Panc1 (cell line): ENCODE data around the gene COL3A1. TPM values are rescaled to one million over a fixed set of nuclear protein-coding genes. Genes with fewer than 3 reads are reported as not detected.

Source experiments
- ATAC-seq: fragments of 200-7000 bp; cut with Tn5 transposase; 2 replicates; pipeline ENCODE4 v1.9.1; 2020; ENCODE audit warnings: mild to moderate bottlenecking, moderate library complexity
- BruUV-seq: library from RNA; stranded (reverse); fragments of 400-500 nt; replicated peaks from 2 replicates; lab custom pipeline; 2021; lab: Mats Ljungman, UMichigan
- CTCF ChIA-PET: fragments of 300-600 bp; sonication (Branson Sonifier 250); formaldehyde crosslinking; loops from one replicate; lab custom pipeline; 2022; ENCODE audit warnings: antibody characterized with exemption; lab: Charles Lee
- POLR2A ChIA-PET: fragments of 300-600 bp; sonication (Branson Sonifier 250); formaldehyde crosslinking; loops from one replicate; lab custom pipeline; 2022; ENCODE audit warnings: antibody characterized with exemption; lab: Charles Lee
- DNase-seq: peaks from one replicate; pipeline ENCODE4 v3.0.0-alpha.2; 2010; ENCODE audit warnings: low read depth, low spot score
- H3K27ac ChIP-seq: 2 replicates; pipeline ENCODE4 v1.5.1; 2011; ENCODE audit warnings: mild to moderate bottlenecking, low read length, inconsistent platforms
- H3K27me3 ChIP-seq: fragments of 200-500 bp; sonication (Bioruptor generic); 2 replicates; pipeline ENCODE4 v1.6.0; 2014; ENCODE audit warnings: low read length, inconsistent platforms; ENCODE audit not compliant: control insufficient read depth, insufficient read depth
- H3K36me3 ChIP-seq: fragments of 200-500 bp; sonication (Bioruptor generic); 2 replicates; pipeline ENCODE4 v1.5.1; 2014; ENCODE audit warnings: inconsistent platforms, mild to moderate bottlenecking, low read length, moderate library complexity; ENCODE audit not compliant: control insufficient read depth, insufficient read depth
- H3K4me1 ChIP-seq: 2 replicates; pipeline ENCODE4 v1.5.1; 2011; ENCODE audit warnings: inconsistent platforms, mild to moderate bottlenecking, low read length, moderate library complexity; ENCODE audit not compliant: control insufficient read depth, insufficient read depth
- H3K4me3 ChIP-seq, 2 experiments: 2 replicates each; pipeline ENCODE4 v1.5.1; 2011 to 2012; ENCODE audit warnings: low read depth in 2 of 2, low read length in 2 of 2, mild to moderate bottlenecking in 2 of 2, inconsistent platforms in 1 of 2, moderate library complexity in 1 of 2
- H3K9me3 ChIP-seq: fragments of 200-500 bp; sonication (Bioruptor generic); 2 replicates; pipeline ENCODE4 v1.5.1; 2014; ENCODE audit warnings: low read depth, mild to moderate bottlenecking, inconsistent platforms, low read length, moderate library complexity; ENCODE audit not compliant: control insufficient read depth, insufficient read depth
- CTCF ChIP-seq: fragments of 450-650 bp; IDR thresholded peaks from 2 replicates; pipeline ENCODE4 v1.5.1; 2017; ENCODE audit warnings: mild to moderate bottlenecking
- POLR2AphosphoS5 ChIP-seq: IDR thresholded peaks from 2 replicates; pipeline ENCODE4 v1.6.1; 2012; ENCODE audit warnings: mild to moderate bottlenecking, low read depth, low read length, moderate library complexity
- REST ChIP-seq, 2 experiments: IDR thresholded peaks; 2 replicates each; pipeline ENCODE4 v1.6.1; 2011 to 2012; ENCODE audit warnings: low read depth in 2 of 2, control low read depth in 1 of 2, low read length in 1 of 2, mild to moderate bottlenecking in 1 of 2, moderate library complexity in 1 of 2; ENCODE audit not compliant: insufficient read depth in 1 of 2
- SIN3A ChIP-seq: IDR thresholded peaks from 2 replicates; pipeline ENCODE4 v1.6.1; 2012; ENCODE audit warnings: low read depth, mild to moderate bottlenecking, low read length, moderate library complexity, borderline replicate concordance; ENCODE audit not compliant: insufficient read depth
- TCF7L2 ChIP-seq: IDR thresholded peaks from 2 replicates; pipeline ENCODE4 v1.6.1; 2011; ENCODE audit warnings: mild to moderate bottlenecking, low read depth, low read length, inconsistent platforms
- in situ Hi-C: cut with HindIII; loops from 2 replicates; pipeline ENCODE4 v1.10.0; 2016; ENCODE audit warnings: low sequenced_read_pairs, low pct_unique_long_range_greater_than_20kb
- intact Hi-C: fragments of 100-400 bp; cut with micrococcal nuclease; formaldehyde crosslinking; loops from one replicate; pipeline ENCODE4 v1.10.0; 2022; ENCODE audit not compliant: unreplicated experiment
- total RNA-seq: library from RNA; stranded (reverse); gene quantifications from one replicate; pipeline ENCODE4 v1.2.1, GENCODE V29; 2021; ENCODE audit not compliant: unreplicated experiment

Gene COL3A1
- total RNA-seq, 1 experiment from 2014 or later: 6.9 TPM

GRCh38 chr2:189002079-189002478 lies 27.9 kb downstream of the COL3A1 start:
- intact Hi-C loops: no loop called here

GRCh38 chr2:189008555-189009262 lies 34.5 kb downstream of the COL3A1 start:
- no TSS peak for BruUV-seq

More at GRCh38 chr2:189002079-189002478, 27.9 kb downstream of the COL3A1 start:
- Histone ChIP-seq H3K27me3 (no peaks in the 10 kb centered on the region), H3K4me3 (no peak overlapping the region), H3K27ac (no peak overlapping the region), H3K36me3 (no peaks in the 10 kb centered on the region), H3K4me1 (0 out of 2 replicates have a peak, but pooled peaks cover 2% of the 10 kb centered on the region), H3K9me3 (no peaks in the 10 kb centered on the region)
- TF ChIP-seq POLR2AphosphoS5: no peak
- CTCF ChIA-PET: no interaction called here
- BruUV-seq: no TSS peak
- peak; percentile 77; the same call in 1 of the 2 replicates for ATAC-seq
- in situ Hi-C loops: no loop called here
- POLR2A ChIA-PET: no interaction called here
- no peak for DNase-seq

GRCh38 chr2:189010536-189010935 lies 36.4 kb downstream of the COL3A1 start:
- TF ChIP-seq REST (IDR thresholded peaks at IDR 0.05; ENCODE audit: insufficient read depth in 1 of 2, low read depth in 2 of 2, low read length in 1 of 2) (no peak), TCF7L2 (no peak), POLR2AphosphoS5 (no peak), CTCF (no peak), SIN3A (no peak)
- Histone ChIP-seq H3K27me3 (no peaks in the 10 kb centered on the region), H3K4me1 (no peaks in the 10 kb centered on the region), H3K4me3 (no peak overlapping the region), H3K27ac (no peak overlapping the region), H3K36me3 (no peaks in the 10 kb centered on the region), H3K9me3 (no peaks in the 10 kb centered on the region)
- ChIA-PET POLR2A (no interaction called here), CTCF (no interaction called here)
- DNase-seq (no peak), ATAC-seq (no peak)
- in situ Hi-C loops: no loop called here
- intact Hi-C loops: no loop called here
- no TSS peak for BruUV-seq

More at GRCh38 chr2:189008555-189009262, 34.5 kb downstream of the COL3A1 start:
- Histone ChIP-seq H3K4me1 (no peaks in the 10 kb centered on the region), H3K9me3 (no peaks in the 10 kb centered on the region), H3K27me3 (no peaks in the 10 kb centered on the region), H3K36me3 (no peaks in the 10 kb centered on the region), H3K4me3 (no peak overlapping the region), H3K27ac (no peak overlapping the region)
- intact Hi-C loops (no loop called here), in situ Hi-C loops (no loop called here)
- ChIA-PET CTCF (no interaction called here), POLR2A (no interaction called here)
- TF ChIP-seq POLR2AphosphoS5: no peak
- no peak for DNase-seq
- ATAC-seq: no peak
